Activated T-helper 1 cell treated with Interleukin-2 at 50 U/mL for 16 hours (primary cell): ENCODE data around the gene SAA2.
A peak's percentile ranks its signal among the peaks of the same experiment; 100 is the strongest.
"Not testable (repeated sequence)": the region's sequence is repeated elsewhere in the genome, so short reads cannot be mapped to it uniquely, and the experiment has no call there.

Source experiments
- DNase-seq: peaks from one replicate; pipeline ENCODE4 v3.0.0-alpha.2; 2020; ENCODE audit warnings: low read depth

The SAA2 gene

GRCh38 chr11:18247191-18247581, 1.3 kb downstream of the SAA2 start:
- DNase-seq, result not testable (repeated sequence)

DNA sequence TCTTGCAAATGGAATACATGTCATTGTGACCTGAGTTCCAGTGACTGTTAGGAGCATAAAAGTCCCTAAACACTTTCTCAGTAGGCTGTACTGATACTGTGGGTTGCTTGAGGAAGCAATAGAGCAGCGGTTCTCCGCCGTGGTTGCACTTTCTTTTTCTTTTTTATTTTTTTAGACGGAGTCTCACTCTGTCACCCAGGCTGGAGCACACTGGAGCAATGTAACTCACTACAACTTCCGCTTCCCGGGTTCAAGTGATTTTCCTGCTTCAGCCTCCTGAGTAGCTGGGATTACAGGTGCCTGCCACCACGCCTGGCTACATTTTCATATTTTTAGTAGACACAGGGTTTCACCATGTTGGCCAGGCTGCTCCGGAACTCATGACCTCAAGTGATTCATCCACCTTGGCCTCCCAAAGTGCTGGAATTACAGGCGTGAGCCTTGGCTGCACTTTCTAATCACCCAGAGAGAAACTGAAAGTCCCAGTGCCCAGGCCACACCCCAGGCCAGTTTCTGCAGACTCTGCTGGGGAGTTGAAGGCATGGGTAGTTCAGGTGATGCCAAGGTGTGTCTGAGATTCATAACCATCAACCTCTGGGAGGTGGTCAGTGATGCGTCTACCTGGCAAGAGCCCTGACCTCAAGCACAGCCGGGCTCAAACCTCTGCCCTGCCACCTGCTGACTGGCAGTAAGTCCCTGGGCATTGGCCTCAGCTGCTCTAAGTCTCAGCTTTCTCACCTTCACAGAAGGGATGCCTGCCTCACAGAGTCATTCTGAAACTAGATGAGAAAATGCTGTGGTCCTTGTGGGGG, 1.9 kb downstream of the SAA2 start:
- not testable (repeated sequence) for DNase-seq

- no peak for DNase-seq
These were observed 3.1 kb downstream of the SAA2 start for GRCh38 chr11:18245396-18245795.

DNA sequence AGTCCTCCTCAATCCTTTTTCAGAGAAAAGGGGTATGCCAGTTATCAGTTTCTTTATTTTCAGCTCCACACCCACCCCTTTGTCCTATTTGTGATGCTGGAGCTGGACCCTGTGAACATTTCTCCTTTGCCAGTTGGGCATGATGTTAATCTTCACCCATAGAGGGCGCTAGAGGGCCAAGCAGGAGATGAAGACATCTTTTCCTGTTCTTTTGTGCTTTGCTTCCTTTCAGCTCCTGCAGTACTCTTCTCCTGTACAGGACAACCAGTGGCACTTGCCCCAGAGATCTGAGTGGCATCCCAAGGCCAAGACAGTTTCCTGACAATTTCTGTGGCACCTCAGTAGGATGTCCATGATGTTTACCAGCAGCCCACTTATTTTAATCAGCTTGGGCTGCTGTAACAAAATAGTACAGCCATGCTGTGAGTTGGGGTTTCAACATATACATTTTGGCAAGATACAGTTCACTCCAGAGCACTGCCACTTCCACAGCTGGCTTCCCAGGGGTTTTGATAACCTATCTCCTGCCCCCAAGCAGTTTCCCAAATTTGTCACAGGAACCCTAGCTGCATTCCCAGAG, 4.6 kb downstream of the SAA2 start:
- DNase-seq, result peak; percentile 31

DNA sequence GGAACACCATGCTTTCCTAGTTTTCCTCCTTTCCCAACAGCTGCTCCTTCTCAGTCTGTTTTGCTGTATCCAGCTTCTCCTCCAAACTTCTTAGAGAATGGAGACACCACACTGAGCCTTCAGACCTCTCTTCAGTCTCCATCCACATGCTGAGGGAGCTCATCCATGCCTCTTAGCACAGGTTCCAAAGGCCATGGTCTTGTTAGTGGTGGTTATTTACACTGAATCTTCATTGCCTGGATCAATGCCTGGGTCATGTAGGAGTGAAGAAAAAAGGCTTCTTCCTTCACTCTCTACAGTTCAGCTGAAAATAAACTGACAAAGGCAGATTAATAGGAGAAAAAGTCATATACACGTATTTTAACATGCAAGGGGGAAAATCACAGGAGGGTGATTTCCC, 8.8 kb downstream of the SAA2 start:
- DNase-seq, result no peak

GRCh38 chr11:18236664-18237356, 11.7 kb downstream of the SAA2 start, which contains the start of gene SAA4:
TSS of gene SAA4 (minus strand) at chr11:18236802. CDS start at chr11:18235926, 876 bp downstream.
- no peak for DNase-seq

DNA sequence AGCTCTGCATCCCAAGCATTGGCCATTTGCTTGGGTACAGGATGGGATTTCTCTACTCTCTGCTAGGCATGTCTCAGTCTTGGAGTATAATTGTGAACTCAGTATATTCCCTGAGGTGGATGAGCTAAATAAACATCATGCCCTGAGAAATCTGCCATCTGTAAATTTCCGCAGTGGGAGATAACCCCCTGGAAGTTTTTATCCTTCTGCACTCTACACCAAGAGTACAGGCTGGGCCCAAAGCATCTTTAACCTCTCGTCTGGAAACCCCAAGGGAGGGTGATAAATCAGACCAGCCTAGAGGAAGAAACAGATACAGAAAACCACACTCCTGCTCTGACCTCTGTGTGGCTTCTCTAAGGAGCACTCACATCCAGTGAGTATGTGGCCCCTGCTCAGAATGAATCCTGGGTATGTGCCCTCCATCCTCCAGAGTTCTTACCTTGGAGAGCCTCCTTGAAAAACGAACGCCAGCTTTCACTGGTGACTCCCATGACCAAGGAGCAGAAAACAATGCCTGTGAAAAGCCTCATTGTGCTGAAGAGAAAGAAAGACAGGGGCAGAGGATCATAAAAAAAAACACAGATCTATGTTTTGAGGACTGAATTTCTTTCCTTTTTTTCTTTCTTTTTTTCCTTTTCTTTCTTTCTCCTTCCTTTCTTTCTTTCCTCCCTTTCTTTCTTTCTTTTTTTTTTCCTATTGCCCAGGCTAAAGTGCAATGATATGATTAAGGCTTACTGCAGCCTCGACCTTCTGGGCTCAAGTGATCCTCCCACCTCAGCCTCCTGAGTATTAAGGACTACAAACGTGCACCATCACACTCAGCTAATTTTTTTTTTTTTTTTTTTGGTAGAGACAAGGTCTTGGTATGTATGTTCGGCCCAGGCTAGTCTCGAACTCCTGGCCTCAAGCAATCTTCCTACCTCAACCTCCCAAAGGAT, 12.8 kb downstream of the SAA2 start:
- DNase-seq, result no peak

GRCh38 chr11:18233912-18234311, 14.6 kb downstream of the SAA2 start:
- no peak for DNase-seq

DNA sequence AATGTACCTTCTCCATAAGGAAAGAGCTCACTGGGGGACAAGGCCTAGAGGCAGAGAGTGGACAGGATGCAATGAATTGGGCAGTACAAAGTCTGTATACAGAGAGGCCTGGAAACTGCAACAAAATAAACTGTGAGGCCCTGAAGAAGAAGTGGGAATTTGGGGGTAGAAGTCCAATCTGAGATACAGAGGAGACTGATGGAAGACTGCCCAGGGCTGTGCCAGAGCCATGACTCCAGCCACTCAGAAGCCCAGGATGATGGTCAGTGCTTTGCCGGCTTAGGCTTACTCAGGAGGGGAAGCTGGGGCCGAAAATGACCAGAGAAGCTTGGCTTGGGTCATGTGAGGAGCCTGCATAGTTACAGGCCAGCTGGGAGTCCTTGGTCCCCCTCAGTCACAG, 17.6 kb downstream of the SAA2 start:
- DNase-seq, result no peak

GRCh38 chr11:18229501-18229900, 19.0 kb downstream of the SAA2 start:
- DNase-seq, result no peak

DNA sequence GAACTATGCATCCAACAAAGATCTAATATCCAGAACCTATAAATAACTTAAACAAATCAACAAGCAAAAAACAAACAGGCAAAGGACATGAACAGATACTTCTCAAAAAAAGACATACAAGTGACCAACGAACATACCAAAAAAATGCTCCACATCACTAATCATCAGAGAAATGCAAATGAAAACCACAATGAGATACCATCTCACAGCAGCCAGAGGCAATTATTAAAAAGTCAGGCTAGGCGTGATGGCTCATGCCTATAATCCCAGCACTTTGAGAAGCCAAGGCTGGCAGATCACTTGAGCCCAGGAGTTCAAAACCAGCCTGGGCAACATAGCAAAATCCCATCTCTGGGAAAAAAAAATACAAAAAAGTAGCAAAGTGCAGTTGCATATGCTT, 22.6 kb downstream of the SAA2 start:
- no peak for DNase-seq

- DNase-seq, result no peak
These were observed 24.7 kb downstream of the SAA2 start for GRCh38 chr11:18223591-18224387.

GRCh38 chr11:18222814-18223421, 25.6 kb downstream of the SAA2 start:
- DNase-seq, result no peak

GRCh38 chr11:18221274-18221876, 27.1 kb downstream of the SAA2 start:
- no peak for DNase-seq

- DNase-seq, result no peak
These were observed 39.4 kb downstream of the SAA2 start for GRCh38 chr11:18209058-18209457.

DNA sequence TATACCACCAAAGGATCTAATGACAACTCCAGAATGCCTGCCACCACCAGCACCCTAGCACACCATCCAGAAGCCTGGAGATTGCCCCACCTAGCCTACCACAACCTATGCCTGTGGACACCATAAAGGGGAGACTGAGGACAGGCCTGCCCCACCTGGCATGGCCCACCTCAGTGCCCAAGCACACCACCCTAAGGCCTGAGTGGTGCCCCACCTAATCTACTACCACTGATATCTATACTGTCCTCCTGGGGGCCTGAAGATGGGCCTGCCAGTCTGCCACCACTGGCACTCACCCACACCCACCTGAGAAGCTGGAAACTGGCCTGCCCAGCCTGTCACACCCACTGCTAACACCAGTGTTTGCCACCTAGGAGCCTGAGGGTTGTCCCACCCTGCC, 43.7 kb downstream of the SAA2 start:
- DNase-seq, result no peak

DNA sequence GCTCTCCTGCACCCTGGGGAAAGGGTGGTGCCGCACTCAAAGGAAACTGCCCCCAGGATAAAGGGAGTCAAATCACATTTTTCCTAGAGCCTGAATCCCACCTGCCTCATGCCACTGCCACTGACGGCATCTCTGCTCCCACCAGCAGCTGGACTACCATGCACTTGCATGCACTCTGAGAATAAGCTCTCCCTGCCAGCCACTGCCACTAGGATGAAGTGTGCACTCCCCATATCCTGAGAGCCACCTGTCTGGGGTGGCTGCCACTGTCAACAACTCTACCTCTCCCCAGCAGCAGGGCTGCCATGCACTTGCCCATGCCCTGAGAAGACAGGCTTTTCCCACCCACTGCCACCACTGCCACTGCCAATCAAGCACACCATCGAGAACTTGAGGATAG, 44.2 kb downstream of the SAA2 start:
- no peak for DNase-seq

DNA sequence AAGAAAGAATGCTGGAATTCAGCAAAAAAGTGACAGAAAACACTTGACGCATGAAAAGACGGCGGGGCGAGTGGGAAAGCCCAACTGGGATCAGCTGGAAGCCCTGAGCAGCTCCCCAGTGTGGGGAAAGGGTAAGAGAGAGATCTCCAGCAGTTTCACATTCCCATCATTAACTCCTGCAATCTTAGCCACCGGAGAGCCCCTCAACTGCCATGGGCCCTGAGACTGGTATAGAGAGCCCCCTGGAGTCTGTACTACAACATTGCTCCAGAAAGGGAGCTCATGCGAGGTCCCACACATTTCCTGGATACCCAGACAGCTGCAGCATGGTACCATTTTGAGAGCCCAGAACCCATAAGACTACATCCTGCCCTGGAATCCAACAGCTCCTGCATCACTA, 44.7 kb downstream of the SAA2 start:
- no peak for DNase-seq

DNA sequence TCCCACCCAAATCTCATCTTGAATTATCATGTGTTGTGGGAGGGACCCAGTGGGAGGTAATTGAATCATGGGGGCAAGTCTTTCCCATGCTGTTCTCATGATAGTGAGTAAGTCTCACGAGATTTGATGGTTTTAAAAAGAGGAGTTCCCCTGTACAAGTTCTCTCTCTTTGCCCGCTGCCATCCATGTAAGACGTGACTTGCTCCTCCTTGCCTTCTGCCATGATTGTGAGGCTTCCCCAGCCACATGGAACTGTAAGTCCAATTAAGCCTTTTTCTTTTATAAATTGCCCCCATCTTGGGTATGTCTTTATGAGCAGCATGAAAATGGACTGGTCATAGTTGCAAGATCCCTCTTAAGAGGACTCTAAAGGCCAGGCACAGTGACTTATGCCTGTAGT, 50.7 kb downstream of the SAA2 start:
- not testable (repeated sequence) for DNase-seq

DNA sequence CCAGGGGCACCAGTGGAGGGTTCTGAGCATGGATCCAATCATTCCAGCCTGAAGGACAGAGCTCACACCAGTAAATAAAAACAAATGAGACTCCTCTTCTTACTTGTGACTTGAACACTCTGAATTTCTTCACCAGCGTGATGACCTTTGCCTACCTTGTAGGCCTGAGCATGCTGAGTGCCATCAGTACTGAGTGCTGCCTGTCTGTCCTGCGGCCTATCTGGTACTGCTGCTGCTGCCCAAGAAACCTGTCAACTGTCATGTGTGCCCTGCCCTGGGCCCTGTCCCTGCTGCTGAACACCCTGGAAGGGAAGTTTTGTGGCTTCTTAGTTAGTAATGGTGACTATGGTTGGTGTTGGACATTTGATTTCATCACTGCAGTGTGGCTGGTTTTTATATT, 51.9 kb downstream of the SAA2 start:
- DNase-seq, result no peak
